Spleen (tissue), 7 donors: ENCODE measurements around the gene KMT2B.

Source experiments
- CTCF ChIP-seq, 11 experiments: fragments of 200-600 bp in 7 of 11; fragments of 450-650 bp in 4 of 11; sonication (generic) in 4 of 11; IDR thresholded peaks in 8 of 11; conservative IDR thresholded peaks in 3 of 11; 1 replicate in 7 of 11; 2 replicates in 4 of 11; pipeline versions ENCODE4 v1.4.0 to v1.8.0; 2016 to 2021; ENCODE audit warnings: antibody characterized with exemption in 11 of 11, inconsistent platforms in 4 of 11, mild to moderate bottlenecking in 1 of 11
- POLR2A ChIP-seq, 3 donors: fragments of 450-650 bp; IDR thresholded peaks; one replicate each; pipeline ENCODE4 v1.5.1; 2017; ENCODE audit warnings: antibody characterized with exemption in 3 of 3, mild to moderate bottlenecking in 1 of 3
- POLR2AphosphoS5 ChIP-seq, 3 donors: sonication (generic); formaldehyde crosslinking; IDR thresholded peaks; one replicate each; pipeline ENCODE4 v1.5.1; 2017; ENCODE audit warnings: antibody characterized with exemption in 3 of 3
- donor health status: DM: no; HTN: no; CAD: no; lungs with moderate emphysema.
- donor health status: DM: no; HTN: no; CAD: no.
- donor health status: DM: no; HTN: no; CAD: no.

- TF ChIP-seq CTCF (IDR thresholded peaks at IDR 0.05 in 8 of 11, conservative IDR thresholded peaks at IDR 0.05 in 3 of 11): no peak
- peak; percentile 29 to 51 (median 50) for TF ChIP-seq POLR2AphosphoS5 (IDR thresholded peaks at IDR 0.05)
- TF ChIP-seq POLR2A (IDR thresholded peaks at IDR 0.05): no peak
These were observed at the start of gene KMT2B for GRCh38 chr19:35717665-35718344.
